GM13976 (cell line): ENCODE measurements around the gene SERINC2.

Experiments
- DNase-seq: peaks from one replicate; pipeline ENCODE4 v3.0.0; 2012; ENCODE audit warnings: low spot score
- in situ Hi-C: fragments of 300-500 bp; cut with MboI; formaldehyde crosslinking; loops from one replicate; pipeline ENCODE4 v1.12.0; 2022; ENCODE audit warnings: low sequenced_read_pairs, mixed read lengths, inconsistent platforms; ENCODE audit not compliant: unreplicated experiment
- TF ChIP-seq, protein P1 (sequence below): IDR thresholded peaks from 2 replicates; pipeline ENCODE4 v1.5.1; 2012; ENCODE audit warnings: borderline replicate concordance, mild to moderate bottlenecking; ENCODE audit not compliant: insufficient read depth; ENCODE audit errors: extremely low read depth, missing control alignments, control extremely low read depth

The SERINC2 gene

DNA sequence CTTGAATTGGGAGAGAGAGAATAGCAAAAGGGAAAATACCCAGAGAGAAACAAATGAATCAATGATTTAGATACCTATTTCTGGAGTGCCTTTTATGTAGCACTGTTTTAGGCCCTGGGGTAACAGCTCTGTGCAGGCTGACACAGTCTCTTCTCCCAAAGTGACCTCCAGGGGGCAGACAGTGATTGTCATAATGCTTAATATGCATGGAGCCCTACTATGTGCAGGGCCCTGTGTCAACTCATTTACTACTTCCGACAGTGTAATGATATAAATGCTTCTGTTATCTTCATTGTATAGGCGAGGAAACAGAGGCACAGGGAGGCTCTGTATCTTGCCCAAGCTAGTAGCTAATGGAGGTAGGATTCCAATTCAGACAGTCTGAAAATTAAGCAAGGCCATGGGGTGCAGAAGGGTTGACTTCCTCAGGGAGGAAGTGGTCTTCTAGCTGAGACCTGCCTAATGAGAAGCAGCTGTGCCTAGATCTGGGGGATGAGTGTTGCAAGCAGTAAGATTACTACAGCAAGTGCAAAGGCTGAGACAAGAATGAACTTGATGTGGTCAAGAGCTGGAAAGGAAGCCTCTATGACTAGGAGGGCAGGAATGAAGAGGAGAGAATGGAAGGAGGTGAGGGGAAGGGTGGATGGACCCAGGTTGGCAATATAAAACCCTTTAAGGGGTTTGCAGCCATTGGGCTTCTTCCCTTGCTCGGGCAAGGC lies 16.2 kb upstream of the SERINC2 start:
- TF ChIP-seq, protein P1, sequence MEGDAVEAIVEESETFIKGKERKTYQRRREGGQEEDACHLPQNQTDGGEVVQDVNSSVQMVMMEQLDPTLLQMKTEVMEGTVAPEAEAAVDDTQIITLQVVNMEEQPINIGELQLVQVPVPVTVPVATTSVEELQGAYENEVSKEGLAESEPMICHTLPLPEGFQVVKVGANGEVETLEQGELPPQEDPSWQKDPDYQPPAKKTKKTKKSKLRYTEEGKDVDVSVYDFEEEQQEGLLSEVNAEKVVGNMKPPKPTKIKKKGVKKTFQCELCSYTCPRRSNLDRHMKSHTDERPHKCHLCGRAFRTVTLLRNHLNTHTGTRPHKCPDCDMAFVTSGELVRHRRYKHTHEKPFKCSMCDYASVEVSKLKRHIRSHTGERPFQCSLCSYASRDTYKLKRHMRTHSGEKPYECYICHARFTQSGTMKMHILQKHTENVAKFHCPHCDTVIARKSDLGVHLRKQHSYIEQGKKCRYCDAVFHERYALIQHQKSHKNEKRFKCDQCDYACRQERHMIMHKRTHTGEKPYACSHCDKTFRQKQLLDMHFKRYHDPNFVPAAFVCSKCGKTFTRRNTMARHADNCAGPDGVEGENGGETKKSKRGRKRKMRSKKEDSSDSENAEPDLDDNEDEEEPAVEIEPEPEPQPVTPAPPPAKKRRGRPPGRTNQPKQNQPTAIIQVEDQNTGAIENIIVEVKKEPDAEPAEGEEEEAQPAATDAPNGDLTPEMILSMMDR: no peak
- DNase-seq: no peak
- in situ Hi-C loops: no loop called here

DNA sequence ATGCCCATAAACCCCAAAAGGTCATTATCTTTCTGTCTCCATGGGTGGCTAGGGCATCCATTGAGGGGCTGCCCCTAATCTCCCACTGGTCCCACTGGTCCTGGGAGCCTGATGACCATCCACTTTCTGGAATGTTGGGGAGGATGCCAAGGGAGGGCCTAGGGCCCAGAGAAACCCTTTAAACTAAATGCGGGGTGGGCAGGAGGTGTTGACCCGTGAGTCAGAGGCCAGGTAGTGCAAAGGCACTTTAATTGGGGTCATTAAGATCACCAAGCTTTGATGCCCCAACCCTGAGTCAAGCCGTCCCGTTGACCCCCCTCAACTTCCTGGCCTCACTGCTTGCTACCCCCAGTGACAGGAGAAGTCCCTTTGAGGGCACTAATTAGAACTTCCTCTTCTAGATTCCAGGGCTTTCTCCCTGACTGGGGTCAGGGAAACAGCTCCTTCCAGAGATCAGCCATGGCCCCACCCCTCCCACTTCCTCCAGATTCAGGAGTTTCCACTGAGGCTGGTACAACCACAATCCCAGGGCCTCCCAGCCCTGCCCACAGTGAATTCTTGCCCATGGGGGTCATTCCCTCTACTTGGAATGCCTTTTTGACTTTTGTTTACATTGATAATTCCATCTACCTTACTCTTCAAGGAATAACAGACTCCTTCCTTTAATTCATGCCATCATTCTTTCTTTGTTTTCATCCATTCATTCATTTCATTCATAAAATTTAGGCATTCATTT lies 15.5 kb upstream of the SERINC2 start:
- TF ChIP-seq, protein P1: no peak
- DNase-seq: no peak
- in situ Hi-C loops: no loop called here

DNA sequence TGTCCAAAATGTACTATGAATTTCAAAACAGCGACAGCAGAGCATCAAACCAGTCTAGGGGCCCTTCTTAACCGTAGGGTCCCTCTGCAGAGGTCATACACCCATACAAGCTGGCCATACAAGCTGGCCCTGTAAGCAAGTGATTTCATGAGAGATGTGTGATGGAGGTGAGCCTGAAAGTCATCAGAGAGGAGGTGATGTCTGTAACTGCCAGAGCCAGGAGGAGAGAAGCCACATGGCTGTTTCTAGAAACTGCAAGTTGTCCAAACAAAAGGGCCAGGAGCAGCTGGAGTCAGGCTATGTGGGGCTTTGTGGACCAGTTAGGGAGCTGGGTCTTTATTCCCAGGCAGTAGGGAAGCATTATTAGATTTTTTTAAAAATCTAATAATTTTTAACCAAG lies 14.8 kb upstream of the SERINC2 start:
- no peak for DNase-seq
- in situ Hi-C loops: no loop called here

DNA sequence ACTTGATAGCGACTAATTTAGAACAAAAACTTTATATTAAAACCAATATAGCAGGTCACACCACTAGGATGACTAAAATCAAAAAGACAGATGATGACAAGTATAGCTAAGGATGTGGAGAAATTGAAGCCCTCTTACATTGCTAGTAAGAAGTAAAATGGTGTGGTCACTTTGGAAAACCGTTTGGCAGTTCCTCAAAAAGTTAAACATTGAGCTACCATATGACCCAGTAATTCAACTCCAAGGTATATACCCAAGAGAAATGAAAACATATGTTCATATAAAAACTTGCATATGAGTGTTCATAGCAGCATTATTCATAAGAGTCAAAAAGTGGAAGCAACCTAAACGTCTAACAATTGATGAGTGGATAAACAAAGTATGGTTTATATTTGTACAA lies 13.0 kb upstream of the SERINC2 start:
- TF ChIP-seq, protein P1: no peak
- in situ Hi-C loops: no loop called here
- no peak for DNase-seq

More for the DNA sequence above, 14.8 kb upstream of the SERINC2 start:
- TF ChIP-seq, protein P1: no peak

DNA sequence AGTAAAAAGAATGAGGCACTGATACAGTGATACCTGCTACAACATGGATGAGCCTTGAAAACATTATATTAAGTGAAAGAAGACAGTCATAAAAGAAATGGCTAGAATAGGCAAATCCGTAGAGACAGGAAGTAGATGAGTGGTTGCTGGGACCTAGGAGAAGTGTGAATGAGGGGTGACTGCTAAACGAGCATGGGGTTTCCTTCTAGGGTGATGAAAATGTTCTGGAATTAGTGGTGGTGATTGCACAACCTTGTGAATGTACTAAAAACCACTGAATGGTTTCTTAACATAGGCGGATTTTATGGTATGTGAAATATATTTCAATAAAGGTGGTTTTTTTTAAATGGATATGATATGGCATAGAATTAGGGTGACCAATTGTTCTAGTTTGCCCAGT lies 12.6 kb upstream of the SERINC2 start:
- no peak for DNase-seq
- TF ChIP-seq, protein P1: no peak
- in situ Hi-C loops: no loop called here

DNA sequence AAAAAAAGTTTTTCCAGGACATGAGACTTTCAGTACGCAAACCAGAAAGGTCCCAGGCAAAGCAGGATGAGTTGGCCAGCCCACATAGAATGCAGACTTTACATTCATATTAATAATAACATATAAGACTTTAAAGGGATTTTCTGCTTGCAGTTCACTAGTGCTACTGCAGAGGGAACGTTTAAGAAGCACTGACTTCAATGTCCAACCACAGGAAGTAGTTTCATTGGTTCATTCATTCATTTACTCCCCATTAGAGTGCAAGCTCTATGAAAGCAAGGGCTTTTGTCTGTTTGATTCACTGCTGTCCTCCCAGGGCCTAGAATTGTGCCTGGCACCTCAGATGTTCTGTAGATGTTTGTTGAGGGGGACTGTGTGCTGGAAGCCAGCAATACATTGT lies 11.8 kb upstream of the SERINC2 start:
- in situ Hi-C loops: no loop called here
- DNase-seq: no peak
- TF ChIP-seq, protein P1: no peak
